Inflammatory macrophage (primary cell): ENCODE results near the gene P2RY6.

Experiments used
- DNase-seq, 2 donors: peaks; one replicate each; pipeline ENCODE4 v3.0.0-alpha.2; 2020 to 2022

The P2RY6 gene

GRCh38 chr11:73320763-73321603, 48.8 kb downstream of the P2RY6 start:
- peak; percentile 47 to 64 for DNase-seq

GRCh38 chr11:73321604-73322381, 49.7 kb downstream of the P2RY6 start:
- no peak for DNase-seq

- DNase-seq = no peak
Measured at GRCh38 chr11:73322382-73323306, 50.5 kb downstream of the P2RY6 start.

GRCh38 chr11:73323464-73323863, 51.3 kb downstream of the P2RY6 start:
- DNase-seq = no peak

DNA sequence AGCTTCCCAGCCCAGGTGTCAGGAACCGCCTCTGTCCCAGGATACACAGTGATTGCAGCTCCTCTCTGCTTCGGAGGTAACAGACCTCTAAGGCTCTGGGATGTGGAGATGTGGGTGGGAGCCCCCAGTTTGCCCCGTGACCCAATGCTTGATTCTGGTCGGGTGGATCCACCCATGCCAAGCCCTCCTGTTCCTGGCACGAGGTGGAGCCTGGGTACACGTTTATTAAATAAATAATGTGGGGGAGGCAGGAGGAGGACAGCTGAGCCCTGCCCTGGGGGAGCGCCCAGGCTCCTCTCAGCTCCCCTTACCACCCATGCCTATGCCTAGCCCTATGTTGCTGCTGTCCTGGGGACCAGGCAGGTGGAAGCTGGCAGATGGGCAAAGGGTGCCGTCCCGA, 52.0 kb downstream of the P2RY6 start:
- DNase-seq = no peak

DNA sequence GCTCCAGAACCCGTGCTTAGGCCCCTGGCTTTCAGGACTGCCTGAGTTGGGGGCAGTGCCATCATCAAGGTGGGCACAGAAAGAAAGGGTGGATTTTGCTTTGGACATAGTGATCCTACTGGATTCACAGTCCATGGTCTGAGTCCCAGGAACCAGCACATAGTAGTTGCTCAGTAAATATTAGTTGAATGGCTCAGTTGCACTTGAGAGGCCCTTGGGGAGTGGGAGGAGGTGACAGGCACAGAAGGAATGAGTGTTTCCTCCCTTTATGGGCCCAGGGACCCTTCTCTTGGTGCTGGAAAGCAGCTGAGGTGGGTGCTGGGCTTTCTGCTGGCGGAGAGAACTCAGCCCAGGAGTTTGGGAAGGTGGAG, 52.5 kb downstream of the P2RY6 start:
- no peak for DNase-seq

- no peak for DNase-seq
Measured at GRCh38 chr11:73325036-73325981, 53.2 kb downstream of the P2RY6 start.

- DNase-seq = no peak
Measured at GRCh38 chr11:73326929-73327811, 55.0 kb downstream of the P2RY6 start.

- DNase-seq = no peak
Measured at GRCh38 chr11:73327812-73328364, 55.8 kb downstream of the P2RY6 start.

GRCh38 chr11:73330569-73331093, 58.5 kb downstream of the P2RY6 start:
- peak in 1 of 2 donors; percentile 40 for DNase-seq

GRCh38 chr11:73331138-73331916, 59.2 kb downstream of the P2RY6 start:
- no peak for DNase-seq

DNA sequence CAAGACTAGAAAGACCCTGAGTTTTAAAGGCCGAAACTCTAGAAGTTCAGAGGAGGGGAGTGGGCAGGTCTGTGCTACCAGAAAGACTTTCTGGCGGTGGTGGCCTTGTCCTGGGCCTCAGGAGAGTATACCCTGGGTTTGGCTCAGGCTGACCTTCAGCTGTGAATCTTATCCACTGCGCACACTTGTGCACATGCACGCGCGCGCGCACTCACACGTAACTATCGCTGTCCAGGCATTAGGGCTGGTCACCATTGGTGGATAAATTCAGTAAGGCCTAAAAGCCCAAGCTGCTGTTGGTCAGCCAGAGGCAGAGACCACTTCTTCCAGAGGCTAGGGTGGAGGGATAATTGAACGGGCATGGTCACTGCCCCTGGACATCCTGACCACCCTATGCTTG, 61.0 kb downstream of the P2RY6 start:
- DNase-seq = no peak

DNA sequence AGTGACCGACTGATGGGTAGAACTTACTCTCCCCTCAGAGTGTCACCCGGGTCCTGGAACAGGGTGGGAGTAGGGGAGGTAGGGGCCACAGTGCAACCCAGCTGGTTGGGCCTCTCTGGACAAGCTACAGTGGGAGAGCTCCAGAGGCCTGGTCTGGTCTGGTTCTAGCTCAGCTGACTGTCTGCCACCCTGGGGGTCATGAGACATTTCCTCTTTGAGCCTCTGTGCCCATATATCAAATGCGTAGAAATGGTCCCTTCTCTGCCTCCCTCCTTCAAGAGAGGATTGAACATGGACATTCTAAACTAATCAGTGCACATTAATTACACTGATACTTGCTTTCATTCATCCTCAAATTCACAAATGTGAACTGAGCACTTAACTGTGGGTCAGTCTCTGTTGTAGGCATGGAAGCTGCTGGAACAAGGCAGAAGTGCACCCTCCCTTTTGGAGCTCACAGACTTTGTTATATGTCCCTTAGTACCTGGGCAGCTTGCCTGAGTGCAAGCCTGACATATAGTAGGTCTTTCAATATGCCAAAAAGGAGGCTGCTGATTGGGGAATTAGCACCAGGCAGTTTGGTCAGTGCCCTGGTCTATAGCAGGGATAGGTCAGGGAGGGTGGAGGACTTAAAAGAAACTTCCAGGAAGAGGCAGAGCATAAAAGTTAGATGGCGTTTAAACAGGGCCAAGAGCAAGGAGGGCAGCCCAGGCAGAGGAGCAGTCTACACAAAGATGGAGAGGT, 61.7 kb downstream of the P2RY6 start:
- no peak for DNase-seq

GRCh38 chr11:73334384-73335203, 62.5 kb downstream of the P2RY6 start:
- peak in 1 of 2 donors; percentile 36 for DNase-seq

DNA sequence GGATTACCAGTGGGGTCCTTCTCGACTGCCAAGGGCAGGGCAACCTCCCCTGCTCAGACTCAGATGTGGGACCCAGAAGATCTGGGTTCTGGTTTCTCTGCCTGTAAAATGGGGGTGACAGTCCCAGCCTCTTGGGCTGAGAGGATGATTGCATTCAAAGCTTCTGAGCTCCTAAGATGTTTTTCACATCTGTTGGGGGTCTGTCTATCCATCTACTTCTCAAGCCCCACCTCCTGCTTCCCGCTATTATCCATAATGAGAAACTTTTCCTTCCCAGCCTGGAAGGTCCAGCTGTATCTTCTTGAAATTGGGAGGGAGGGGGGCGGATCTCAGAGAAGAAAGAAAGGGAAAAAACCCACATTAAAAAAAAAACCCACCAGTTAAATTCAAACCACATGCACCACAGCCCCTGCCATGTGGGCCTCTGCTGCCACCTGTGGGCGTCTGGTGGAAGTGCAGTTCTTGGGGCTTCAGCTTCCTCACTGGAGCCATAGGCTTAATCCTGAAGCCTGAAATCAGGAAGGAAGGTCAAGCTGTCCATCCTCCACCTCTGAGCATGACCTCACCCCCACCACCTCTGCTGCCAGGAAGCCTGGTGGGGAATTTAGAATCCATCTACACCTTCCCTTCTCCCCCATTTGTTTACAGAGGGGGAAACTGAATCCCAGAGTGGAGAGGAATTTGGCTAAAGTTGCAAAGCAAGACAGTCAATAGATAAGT, 63.2 kb downstream of the P2RY6 start:
- DNase-seq = peak; percentile 81 to 84

- DNase-seq = no peak
Measured at GRCh38 chr11:73337846-73338245, 65.7 kb downstream of the P2RY6 start.

DNA sequence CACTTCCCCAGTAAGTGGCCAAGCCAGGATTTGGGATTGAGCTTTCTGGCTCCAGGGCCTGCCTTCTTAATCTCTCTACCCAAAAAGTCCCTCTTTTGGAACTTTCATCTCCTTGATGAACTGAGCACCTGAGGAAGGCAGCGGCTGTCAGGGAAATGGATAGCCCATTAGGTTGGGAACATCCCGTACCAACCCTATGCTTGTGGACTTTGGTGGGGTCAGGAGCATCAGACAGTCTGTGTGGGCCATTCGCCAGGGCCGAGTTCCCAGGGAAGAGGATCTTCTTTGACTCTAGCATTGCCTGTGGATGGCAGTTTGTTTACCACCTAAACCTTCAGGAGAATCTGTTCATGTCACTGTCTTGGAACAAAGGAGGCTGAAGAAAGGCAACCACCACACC, 66.1 kb downstream of the P2RY6 start:
- no peak for DNase-seq
